GM19397 (cell line): ENCODE results near the gene SLC8B1.

Source experiments
- ATAC-seq: cut with Tn5 transposase; IDR thresholded peaks from one replicate; pipeline ENCODE4 v1.9.1; 2021; ENCODE audit warnings: mild to moderate bottlenecking, moderate library complexity; ENCODE audit not compliant: unreplicated experiment

The SLC8B1 gene

DNA sequence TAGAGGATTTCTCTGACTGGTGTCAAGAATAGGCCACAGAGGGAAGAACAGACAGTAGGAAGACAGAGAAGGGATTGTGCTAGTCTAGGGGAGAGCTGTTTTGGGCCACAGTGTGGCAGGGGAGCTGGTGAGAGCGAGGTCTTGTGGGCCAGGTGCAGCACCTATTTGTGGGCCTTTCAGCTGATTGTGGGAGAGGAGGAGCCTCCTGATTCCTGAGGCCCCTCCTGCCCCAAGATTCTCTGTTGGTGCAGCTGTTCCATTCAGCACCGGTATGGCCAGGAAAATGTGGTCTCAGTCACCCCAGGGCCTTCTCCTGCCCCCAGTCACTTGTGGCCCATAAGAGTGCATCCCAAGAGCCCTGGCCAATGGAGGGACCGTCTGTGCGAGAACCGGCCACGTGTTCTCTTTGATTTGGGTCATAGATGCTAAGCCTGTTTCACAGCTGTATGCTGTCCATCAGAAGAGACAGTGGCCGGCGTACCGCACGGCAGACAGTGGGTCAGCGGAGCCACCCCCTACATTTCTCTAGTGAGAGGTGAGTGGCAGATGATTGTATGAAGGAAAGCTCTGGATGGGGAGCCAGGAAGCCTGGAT lies 86.0 kb downstream of the SLC8B1 start:
- no peak for ATAC-seq
